ENCODE data around the gene QSOX1.

The QSOX1 gene

GRCh38 chr1:180247580-180247979, 92.9 kb downstream of the QSOX1 start:
- H3K4me3 ChIP-seq (ENCODE audit: low read length) = no peak overlapping the region
- DNase-seq (ENCODE audit: low read depth) = no peak
- TF ChIP-seq CTCF (conservative IDR thresholded peaks at IDR 0.05; ENCODE audit: low read length) = no peak

- no peak overlapping the region for H3K4me3 ChIP-seq (ENCODE audit: low read length)
- no peak for TF ChIP-seq CTCF (conservative IDR thresholded peaks at IDR 0.05; ENCODE audit: low read length)
- no peak for DNase-seq (ENCODE audit: low read depth)
Observed at GRCh38 chr1:180248176-180248575, 93.5 kb downstream of the QSOX1 start.

- no peak overlapping the region for H3K4me3 ChIP-seq (ENCODE audit: low read length)
- no peak for TF ChIP-seq CTCF (conservative IDR thresholded peaks at IDR 0.05; ENCODE audit: low read length)
- DNase-seq (ENCODE audit: low read depth) = no peak
Observed at GRCh38 chr1:180248731-180249681, 94.3 kb downstream of the QSOX1 start.

GRCh38 chr1:180249725-180250498, 95.2 kb downstream of the QSOX1 start:
- no peak for TF ChIP-seq CTCF (conservative IDR thresholded peaks at IDR 0.05; ENCODE audit: low read length)

GRCh38 chr1:180250499-180250770, 95.8 kb downstream of the QSOX1 start:
- no peak overlapping the region for H3K4me3 ChIP-seq (ENCODE audit: low read length)
- no peak for TF ChIP-seq CTCF (conservative IDR thresholded peaks at IDR 0.05; ENCODE audit: low read length)
- no peak for DNase-seq (ENCODE audit: low read depth)

More at GRCh38 chr1:180249725-180250498, 95.2 kb downstream of the QSOX1 start:
- no peak for DNase-seq (ENCODE audit: low read depth)
- H3K4me3 ChIP-seq (ENCODE audit: low read length) = no peak overlapping the region

GRCh38 chr1:180250883-180251509, 96.3 kb downstream of the QSOX1 start:
- no peak overlapping the region for H3K4me3 ChIP-seq (ENCODE audit: low read length)
- no peak for DNase-seq (ENCODE audit: low read depth)
- no peak for TF ChIP-seq CTCF (conservative IDR thresholded peaks at IDR 0.05; ENCODE audit: low read length)

Measured in AG10803 (cell line).